Osteoblast (primary cell): ENCODE measurements around the gene LRRC14B. TPM values are rescaled to one million over a fixed set of nuclear protein-coding genes. Genes with fewer than 3 reads are reported as not detected.
A peak's percentile ranks its signal among the peaks of the same experiment; 100 is the strongest.

ENCODE experiments used
- DNase-seq: peaks from one replicate; pipeline ENCODE4 v3.0.0; 2011; ENCODE audit warnings: low spot score, mixed read lengths; ENCODE audit not compliant: insufficient read length; ENCODE audit errors: missing footprints
- H2AFZ ChIP-seq: 2 replicates; pipeline ENCODE4 v1.6.0; 2011; ENCODE audit warnings: mild to moderate bottlenecking, low read length
- H3K27ac ChIP-seq: 2 replicates; pipeline ENCODE4 v1.5.1; 2011; ENCODE audit warnings: mild to moderate bottlenecking, low read depth, low read length, moderate library complexity
- H3K27me3 ChIP-seq: 2 replicates; pipeline ENCODE4 v1.6.0; 2012; ENCODE audit warnings: mild to moderate bottlenecking, control low read depth, inconsistent platforms, low read length, moderate library complexity; ENCODE audit not compliant: insufficient read depth
- H3K36me3 ChIP-seq: 2 replicates; pipeline ENCODE4 v1.5.1; 2011; ENCODE audit warnings: mild to moderate bottlenecking, low read length, control low read depth, moderate library complexity; ENCODE audit not compliant: insufficient read depth
- H3K4me1 ChIP-seq: 2 replicates; pipeline ENCODE4 v1.5.1; 2011; ENCODE audit warnings: mild to moderate bottlenecking, low read length, control low read depth, moderate library complexity; ENCODE audit not compliant: insufficient read depth
- H3K4me2 ChIP-seq: 2 replicates; pipeline ENCODE4 v1.6.0; 2011; ENCODE audit warnings: mild to moderate bottlenecking, low read length; ENCODE audit not compliant: insufficient read depth
- H3K4me3 ChIP-seq: fragments of 200-600 bp; sonication (generic); 3 replicates; pipeline ENCODE4 v1.5.1; 2012; ENCODE audit warnings: mild to moderate bottlenecking, low read length, inconsistent platforms; ENCODE audit not compliant: insufficient read depth
- H3K79me2 ChIP-seq: 2 replicates; pipeline ENCODE4 v1.6.0; 2012; ENCODE audit warnings: mild to moderate bottlenecking, low read length, control low read depth, inconsistent platforms; ENCODE audit not compliant: insufficient read depth
- H3K9me3 ChIP-seq: 2 replicates; pipeline ENCODE4 v1.5.1; 2011; ENCODE audit warnings: low read depth, low read length, control low read depth
- H4K20me1 ChIP-seq: 2 replicates; pipeline ENCODE4 v1.6.0; 2012; ENCODE audit warnings: mild to moderate bottlenecking, low read length, control low read depth; ENCODE audit not compliant: insufficient read depth
- total RNA-seq: library from RNA; depleted of rRNA; stranded (reverse); fragments of >200 nt; gene quantifications from 2 replicates; pipeline ENCODE4 v1.2.3, GENCODE V29; 2012
- TF ChIP-seq, protein P1 (sequence below): IDR thresholded peaks from 2 replicates; pipeline ENCODE4 v1.5.1; 2011; ENCODE audit warnings: mild to moderate bottlenecking, low read depth, low read length, moderate library complexity; ENCODE audit errors: extremely low read depth

The LRRC14B gene
- total RNA-seq, 1 donor, result under 0.01 TPM

DNA sequence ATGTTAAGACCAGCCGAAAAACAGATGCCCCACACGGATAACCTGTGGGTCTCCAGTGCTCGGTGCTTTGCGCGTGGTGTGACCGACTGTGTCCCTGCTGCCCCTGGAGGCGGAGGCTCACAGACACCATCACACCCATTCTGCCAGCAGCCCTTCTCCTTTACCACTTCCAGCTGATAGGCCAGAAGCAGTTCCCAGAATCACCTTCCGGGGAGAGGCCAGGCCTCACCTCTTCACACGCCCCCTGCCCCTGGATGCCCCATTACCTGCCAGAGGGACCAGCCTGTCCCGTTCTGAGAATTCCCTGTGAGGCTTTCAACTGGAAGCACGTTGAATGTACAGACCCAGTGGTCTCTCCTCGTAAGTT is 21.6 kb upstream of the LRRC14B start:
- H3K4me1 ChIP-seq, result peaks cover 22% of the 10 kb centered on the region
- H3K79me2 ChIP-seq, result no peaks in the 10 kb centered on the region
- no peak overlapping the region for H3K4me2 ChIP-seq
- TF ChIP-seq, protein P1, sequence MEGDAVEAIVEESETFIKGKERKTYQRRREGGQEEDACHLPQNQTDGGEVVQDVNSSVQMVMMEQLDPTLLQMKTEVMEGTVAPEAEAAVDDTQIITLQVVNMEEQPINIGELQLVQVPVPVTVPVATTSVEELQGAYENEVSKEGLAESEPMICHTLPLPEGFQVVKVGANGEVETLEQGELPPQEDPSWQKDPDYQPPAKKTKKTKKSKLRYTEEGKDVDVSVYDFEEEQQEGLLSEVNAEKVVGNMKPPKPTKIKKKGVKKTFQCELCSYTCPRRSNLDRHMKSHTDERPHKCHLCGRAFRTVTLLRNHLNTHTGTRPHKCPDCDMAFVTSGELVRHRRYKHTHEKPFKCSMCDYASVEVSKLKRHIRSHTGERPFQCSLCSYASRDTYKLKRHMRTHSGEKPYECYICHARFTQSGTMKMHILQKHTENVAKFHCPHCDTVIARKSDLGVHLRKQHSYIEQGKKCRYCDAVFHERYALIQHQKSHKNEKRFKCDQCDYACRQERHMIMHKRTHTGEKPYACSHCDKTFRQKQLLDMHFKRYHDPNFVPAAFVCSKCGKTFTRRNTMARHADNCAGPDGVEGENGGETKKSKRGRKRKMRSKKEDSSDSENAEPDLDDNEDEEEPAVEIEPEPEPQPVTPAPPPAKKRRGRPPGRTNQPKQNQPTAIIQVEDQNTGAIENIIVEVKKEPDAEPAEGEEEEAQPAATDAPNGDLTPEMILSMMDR, result no peak
- no peaks in the 10 kb centered on the region for H4K20me1 ChIP-seq
- no peaks in the 10 kb centered on the region for H3K36me3 ChIP-seq
- no peaks in the 10 kb centered on the region for H3K27me3 ChIP-seq
- no peaks in the 10 kb centered on the region for H3K9me3 ChIP-seq
- peak overlapping the region; percentile 95 for H3K27ac ChIP-seq
- no peak overlapping the region for H3K4me3 ChIP-seq
- no peak for DNase-seq
- H2AFZ ChIP-seq, result no peak overlapping the region

DNA sequence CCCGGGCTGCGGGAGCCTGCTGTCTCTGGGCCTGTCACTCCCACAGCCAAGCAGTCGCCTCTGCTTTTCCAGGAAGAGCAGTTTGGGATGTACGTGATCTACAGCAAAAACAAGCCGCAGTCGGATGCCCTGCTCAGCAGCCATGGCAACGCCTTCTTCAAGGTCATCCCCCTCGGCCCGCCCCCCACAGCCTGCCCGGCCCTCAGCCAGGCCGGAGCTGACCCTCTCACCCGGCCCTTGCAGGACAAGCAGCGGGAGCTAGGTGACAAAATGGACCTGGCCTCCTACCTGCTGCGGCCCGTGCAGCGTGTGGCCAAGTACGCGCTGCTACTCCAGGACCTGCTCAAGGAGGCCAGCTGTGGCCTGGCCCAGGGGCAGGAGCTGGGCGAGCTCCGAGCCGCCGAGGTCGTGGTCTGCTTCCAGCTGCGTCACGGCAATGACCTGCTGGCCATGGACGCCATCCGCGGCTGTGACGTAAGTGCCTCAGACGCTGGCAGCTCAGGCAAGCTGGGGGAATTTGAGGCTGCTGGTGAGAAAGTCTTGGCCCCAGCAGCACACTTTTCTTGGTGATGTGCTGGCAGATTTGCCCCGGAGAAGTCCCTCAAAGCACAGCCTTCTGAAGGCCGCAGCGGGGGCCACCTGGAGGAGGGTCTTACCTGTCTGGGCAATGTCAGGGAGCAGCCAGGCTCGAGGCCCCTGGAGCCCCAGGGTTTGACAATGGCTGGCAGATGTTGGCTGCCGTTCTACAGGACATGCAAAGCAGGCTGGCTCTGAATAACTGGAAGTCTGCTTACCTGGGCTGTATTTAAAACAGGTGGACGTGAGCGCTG is 20.1 kb upstream of the LRRC14B start:
- Histone ChIP-seq H3K79me2 (no peaks in the 10 kb centered on the region), H2AFZ (no peak overlapping the region), H3K4me3 (no peak overlapping the region), H3K4me2 (no peak overlapping the region), H3K4me1 (peaks cover 22% of the 10 kb centered on the region), H3K27ac (no peak overlapping the region), H3K9me3 (no peaks in the 10 kb centered on the region), H4K20me1 (no peaks in the 10 kb centered on the region), H3K27me3 (peaks cover 2% of the 10 kb centered on the region), H3K36me3 (no peaks in the 10 kb centered on the region)
- TF ChIP-seq, protein P1, result no peak
- DNase-seq, result peak; percentile 75

DNA sequence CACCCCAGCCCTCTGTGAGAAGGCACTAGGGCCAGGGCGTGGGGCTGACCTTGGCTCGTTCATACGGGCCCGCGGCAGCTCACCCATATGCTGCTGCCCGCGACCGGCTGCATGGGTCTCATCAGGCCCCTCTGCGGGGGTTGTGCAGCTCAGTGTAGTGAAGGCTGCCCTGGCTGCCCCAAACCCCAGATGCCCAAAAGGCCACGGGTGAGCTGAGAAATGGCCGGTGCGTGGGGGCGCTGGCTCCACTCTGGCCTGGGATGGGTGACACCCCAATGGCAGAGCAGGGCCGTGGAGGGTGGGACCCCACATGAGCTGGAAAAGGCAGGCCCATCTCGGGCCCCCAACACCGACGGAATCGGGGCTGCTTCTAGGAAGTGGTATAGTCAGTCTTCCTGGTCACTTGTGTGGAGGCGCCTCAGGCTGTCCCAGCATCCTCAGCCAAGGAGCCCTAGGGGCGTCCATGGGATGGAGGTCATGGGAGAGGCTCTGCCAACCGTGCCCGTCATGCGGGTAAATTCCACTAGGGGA is 19.4 kb upstream of the LRRC14B start:
- TF ChIP-seq, protein P1, result no peak
- no peak overlapping the region for H2AFZ ChIP-seq

DNA sequence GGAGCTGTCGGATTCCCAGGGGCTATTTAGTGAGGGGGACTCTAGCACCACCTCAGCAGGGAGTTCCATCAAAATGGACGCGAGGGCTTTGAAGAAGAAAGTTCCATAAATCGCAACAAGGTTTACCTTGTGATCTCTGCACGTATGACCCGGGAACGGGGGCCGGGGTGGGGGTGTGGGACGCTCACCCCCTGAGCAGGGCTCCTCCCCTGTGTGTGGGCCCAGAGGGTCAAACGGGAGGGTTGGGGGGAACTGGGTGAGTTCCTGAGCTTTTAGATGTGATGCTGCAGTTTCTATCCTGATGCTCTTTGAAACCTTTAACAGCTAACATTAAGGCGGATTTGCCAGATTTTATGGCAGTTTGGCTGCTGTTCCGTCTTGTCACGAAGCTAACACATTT is 18.9 kb upstream of the LRRC14B start:
- H3K79me2 ChIP-seq, result no peaks in the 10 kb centered on the region
- H3K9me3 ChIP-seq, result no peaks in the 10 kb centered on the region
- H3K36me3 ChIP-seq, result no peaks in the 10 kb centered on the region
- no peak overlapping the region for H3K4me2 ChIP-seq
- no peak overlapping the region for H3K4me3 ChIP-seq
- no peak for DNase-seq
- H2AFZ ChIP-seq, result no peak overlapping the region
- peaks cover 6% of the 10 kb centered on the region for H3K27me3 ChIP-seq
- H3K4me1 ChIP-seq, result peaks cover 22% of the 10 kb centered on the region
- H4K20me1 ChIP-seq, result no peaks in the 10 kb centered on the region
- H3K27ac ChIP-seq, result no peak overlapping the region
- TF ChIP-seq, protein P1, result no peak

More for the DNA sequence above, 19.4 kb upstream of the LRRC14B start:
- Histone ChIP-seq H3K4me2 (no peak overlapping the region), H3K4me3 (no peak overlapping the region), H3K36me3 (no peaks in the 10 kb centered on the region), H3K9me3 (no peaks in the 10 kb centered on the region), H3K79me2 (no peaks in the 10 kb centered on the region), H3K27me3 (peaks cover 5% of the 10 kb centered on the region), H3K27ac (no peak overlapping the region), H4K20me1 (no peaks in the 10 kb centered on the region), H3K4me1 (peaks cover 22% of the 10 kb centered on the region)
- peak; percentile 62 for DNase-seq
